Measurements from ENCODE around the gene SALL3.
"Not testable (repeated sequence)": the region's sequence is repeated elsewhere in the genome, so short reads cannot be mapped to it uniquely, and the experiment has no call there.

Gene SALL3

DNA sequence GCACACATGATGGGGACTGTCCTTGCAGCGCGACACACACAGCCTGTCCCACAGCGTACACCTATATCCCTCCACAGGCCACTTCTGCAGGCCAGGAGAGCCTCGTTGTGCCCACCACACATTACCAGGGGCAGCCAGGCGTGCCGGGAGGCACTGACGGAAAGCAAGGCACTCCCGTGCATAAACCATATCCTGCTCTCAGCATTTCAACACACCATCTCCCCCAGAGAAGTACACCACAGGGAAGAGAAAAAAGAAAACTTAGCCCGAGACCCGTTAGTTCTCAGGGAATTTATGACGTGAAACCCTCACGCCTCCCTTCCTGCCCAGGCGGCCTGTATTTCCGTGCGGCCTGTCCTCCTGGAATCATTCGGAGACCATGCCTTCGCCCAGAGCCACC is 24.6 kb upstream of the SALL3 start:
- no peak overlapping the region for H3K4me3 ChIP-seq
- intact Hi-C loops (cut with DNase I; ENCODE audit: low total_unique reads), result no loop called here

GRCh38 chr18:78957140-78957539 is 22.5 kb upstream of the SALL3 start:
- no peaks in the 10 kb centered on the region for H3K36me3 ChIP-seq
- DNase-seq, result no peak
- TF ChIP-seq CTCF (IDR thresholded peaks at IDR 0.05), result no peak
- no peaks in the 10 kb centered on the region for H3K27me3 ChIP-seq
- no peak overlapping the region for H3K4me3 ChIP-seq
- H3K9me3 ChIP-seq, result no peaks in the 10 kb centered on the region
- intact Hi-C loops (cut with DNase I; ENCODE audit: low total_unique reads), result no loop called here
- no peaks in the 10 kb centered on the region for H3K4me1 ChIP-seq
- no peak overlapping the region for H3K27ac ChIP-seq

More for the DNA sequence above, 24.6 kb upstream of the SALL3 start:
- no peak for TF ChIP-seq CTCF (IDR thresholded peaks at IDR 0.05)
- H3K27me3 ChIP-seq, result no peaks in the 10 kb centered on the region
- H3K27ac ChIP-seq, result no peak overlapping the region
- H3K36me3 ChIP-seq, result no peaks in the 10 kb centered on the region
- no peaks in the 10 kb centered on the region for H3K9me3 ChIP-seq
- H3K4me1 ChIP-seq, result no peaks in the 10 kb centered on the region
- DNase-seq, result no peak

DNA sequence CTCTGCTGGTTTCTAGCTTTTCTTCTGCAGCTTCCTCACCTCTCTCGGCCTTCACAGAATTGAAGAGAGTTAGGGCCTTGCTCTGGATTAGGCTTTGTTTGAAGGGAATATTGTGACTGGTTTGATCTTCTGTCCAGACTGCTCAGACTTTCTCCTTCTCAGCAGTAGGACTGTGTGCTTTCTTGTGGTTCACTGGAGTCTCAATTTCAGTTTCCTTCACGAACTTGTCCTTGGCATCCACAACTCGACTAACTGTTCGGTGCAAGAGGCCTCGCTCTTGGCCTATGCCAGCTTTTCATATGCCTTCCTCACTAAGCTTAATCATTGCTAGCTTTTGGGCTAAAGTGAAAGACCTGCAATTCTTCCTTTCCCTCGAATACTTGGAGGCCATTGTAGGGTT is 18.9 kb upstream of the SALL3 start:
- Histone ChIP-seq H3K27ac (no peak overlapping the region), H3K4me1 (no peaks in the 10 kb centered on the region), H3K4me3 (no peak overlapping the region), H3K36me3 (no peaks in the 10 kb centered on the region), H3K27me3 (no peaks in the 10 kb centered on the region), H3K9me3 (no peaks in the 10 kb centered on the region)
- intact Hi-C loops (cut with DNase I; ENCODE audit: low total_unique reads), result no loop called here
- DNase-seq, result no peak
- no peak for TF ChIP-seq CTCF (IDR thresholded peaks at IDR 0.05)

GRCh38 chr18:78962098-78962497 is 17.5 kb upstream of the SALL3 start:
- no peak overlapping the region for H3K27ac ChIP-seq
- DNase-seq, result no peak
- no peak for TF ChIP-seq CTCF (IDR thresholded peaks at IDR 0.05)
- H3K4me1 ChIP-seq, result no peaks in the 10 kb centered on the region
- H3K4me3 ChIP-seq, result no peak overlapping the region
- intact Hi-C loops (cut with DNase I; ENCODE audit: low total_unique reads), result no loop called here
- H3K36me3 ChIP-seq, result no peaks in the 10 kb centered on the region
- peaks cover 0 to 7% of the 10 kb centered on the region in 2 donors for H3K27me3 ChIP-seq
- H3K9me3 ChIP-seq, result no peaks in the 10 kb centered on the region

- H3K27me3 ChIP-seq; H3K27ac ChIP-seq; H3K36me3 ChIP-seq; DNase-seq; H3K9me3 ChIP-seq; H3K4me1 ChIP-seq; intact Hi-C loops (cut with DNase I; ENCODE audit: low total_unique reads); H3K4me3 ChIP-seq: not testable (repeated sequence)
These were observed 14.9 kb upstream of the SALL3 start for GRCh38 chr18:78964727-78965126.

DNA sequence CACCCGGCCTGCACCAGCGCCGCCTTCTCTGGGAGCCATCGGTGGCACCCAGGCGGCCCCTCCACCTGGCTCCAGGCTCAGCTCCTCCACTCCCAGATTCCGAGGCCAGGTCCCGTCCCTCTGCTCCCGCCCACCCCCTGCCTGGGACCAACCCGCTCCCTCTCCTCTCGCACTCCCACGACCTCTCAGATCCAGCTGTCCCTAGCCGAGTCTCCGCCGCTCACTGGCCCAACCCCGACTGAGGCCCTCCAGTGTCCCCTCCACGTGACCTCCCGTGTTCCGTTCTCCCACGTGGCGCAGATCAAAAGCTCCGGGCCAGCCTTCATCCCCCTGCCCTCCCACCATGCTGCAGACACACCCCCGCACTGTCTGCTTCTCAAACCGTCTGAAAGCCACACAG is 14.4 kb upstream of the SALL3 start:
- intact Hi-C loops (cut with DNase I; ENCODE audit: low total_unique reads), result no loop called here
- TF ChIP-seq CTCF (IDR thresholded peaks at IDR 0.05), result no peak
- Histone ChIP-seq H3K36me3 (no peaks in the 10 kb centered on the region), H3K9me3 (no peaks in the 10 kb centered on the region), H3K27ac (no peak overlapping the region), H3K27me3 (peaks cover 0 to 7% of the 10 kb centered on the region in 2 donors), H3K4me1 (no peaks in the 10 kb centered on the region), H3K4me3 (no peak overlapping the region)
- DNase-seq, result no peak
